Activated CD8-positive, alpha-beta memory T cell treated with anti-CD3 and anti-CD28 coated beads, Interleukin-2, amount 50 U/mL, for 1 hour (primary cell): ENCODE results near the gene KCNMA1.

ENCODE experiments used
- DNase-seq: peaks from one replicate; pipeline ENCODE4 v3.0.0-alpha.2; 2020; ENCODE audit errors: extremely low read depth

Gene KCNMA1

GRCh38 chr10:76866841-76867586 lies 770.6 kb downstream of the KCNMA1 start:
- DNase-seq: no peak

GRCh38 chr10:76864922-76865321 lies 772.7 kb downstream of the KCNMA1 start:
- DNase-seq: no peak

GRCh38 chr10:76858721-76859120 lies 778.9 kb downstream of the KCNMA1 start:
- DNase-seq: no peak

- no peak for DNase-seq
Observed at GRCh38 chr10:76840802-76841201, 796.8 kb downstream of the KCNMA1 start.

- DNase-seq: no peak
Observed at GRCh38 chr10:76839276-76839675, 798.3 kb downstream of the KCNMA1 start.

GRCh38 chr10:76830218-76830617 lies 807.4 kb downstream of the KCNMA1 start:
- no peak for DNase-seq

- no peak for DNase-seq
Observed at GRCh38 chr10:76829724-76830123, 807.9 kb downstream of the KCNMA1 start.
